Amygdala (tissue), 56 donors: ENCODE measurements around the gene CYB5D1.

ENCODE experiments used
- DNase-seq, 56 donors: peaks; one replicate each; lab custom pipeline; 2025; lab: John Stamatoyannopoulos, UW

CYB5D1 gene

GRCh38 chr17:7843257-7843535 lies 14.6 kb upstream of the CYB5D1 start:
- DNase-seq = peak in 2 of 56 donors; percentile 59 to 65

GRCh38 chr17:7843536-7844291 lies 14.1 kb upstream of the CYB5D1 start:
- peak in 41 of 56 donors; percentile 24 to 82 (median 66) for DNase-seq

GRCh38 chr17:7844292-7845154 lies 13.3 kb upstream of the CYB5D1 start:
- peak; percentile 50 to 96 (median 88) for DNase-seq

DNA sequence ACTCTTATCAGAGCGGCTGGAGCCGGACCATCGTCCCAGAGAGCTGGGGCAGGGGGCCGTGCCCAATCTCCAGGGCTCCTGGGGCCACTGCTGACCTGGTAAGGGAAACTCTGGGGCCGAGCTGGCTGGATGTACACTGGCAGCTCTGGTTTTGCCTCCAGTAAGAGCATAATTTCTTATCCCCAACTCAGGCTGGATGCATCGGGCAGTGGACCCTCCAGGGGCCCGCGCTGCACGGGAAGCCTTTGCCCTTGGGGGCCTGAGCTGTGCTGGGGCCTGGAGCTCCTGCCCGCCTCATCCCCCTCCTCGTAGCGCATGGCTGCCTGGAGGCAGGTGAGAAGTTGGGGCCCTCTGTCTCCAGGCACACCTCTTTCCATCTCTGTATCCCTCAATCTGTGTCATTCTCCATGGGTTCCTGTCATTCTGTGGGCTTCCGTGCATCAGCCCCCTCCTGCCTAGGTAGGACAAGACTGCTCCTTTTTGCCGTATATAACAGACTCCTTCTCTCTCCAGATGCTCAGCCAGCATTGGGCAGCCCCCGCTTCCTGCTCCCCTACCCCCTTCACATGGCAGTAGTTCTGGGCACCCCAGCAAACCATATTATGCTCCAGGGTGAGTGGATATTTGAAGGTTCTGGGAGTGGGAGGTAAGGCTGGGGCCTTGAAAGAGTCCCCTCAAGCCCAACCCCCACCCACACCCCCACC lies 12.3 kb upstream of the CYB5D1 start:
- DNase-seq = no peak

DNA sequence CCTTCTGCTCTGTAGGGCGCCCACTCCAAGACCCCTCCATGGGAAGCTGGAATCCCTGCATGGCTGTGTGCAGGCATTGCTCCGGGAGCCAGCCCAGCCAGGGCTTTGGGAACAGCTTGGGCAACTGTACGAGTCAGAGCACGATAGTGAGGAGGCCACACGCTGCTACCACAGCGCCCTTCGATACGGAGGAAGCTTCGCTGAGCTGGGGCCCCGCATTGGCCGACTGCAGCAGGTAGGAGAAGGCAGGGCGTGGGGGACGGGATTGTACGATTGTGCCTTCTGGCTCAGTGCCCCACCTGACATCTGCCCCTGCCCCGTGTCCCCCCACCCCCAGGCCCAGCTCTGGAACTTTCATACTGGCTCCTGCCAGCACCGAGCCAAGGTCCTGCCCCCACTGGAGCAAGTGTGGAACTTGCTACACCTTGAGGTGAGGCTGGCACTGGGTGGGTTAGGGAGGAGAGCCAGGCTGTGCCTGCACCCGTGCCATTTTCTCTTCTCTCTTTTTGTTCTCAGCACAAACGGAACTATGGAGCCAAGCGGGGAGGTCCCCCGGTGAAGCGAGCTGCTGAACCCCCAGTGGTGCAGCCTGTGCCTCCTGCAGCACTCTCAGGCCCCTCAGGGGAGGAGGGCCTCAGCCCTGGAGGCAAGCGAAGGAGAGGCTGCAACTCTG lies 11.6 kb upstream of the CYB5D1 start:
- no peak for DNase-seq

GRCh38 chr17:7846765-7847661 lies 10.8 kb upstream of the CYB5D1 start:
- no peak for DNase-seq

DNA sequence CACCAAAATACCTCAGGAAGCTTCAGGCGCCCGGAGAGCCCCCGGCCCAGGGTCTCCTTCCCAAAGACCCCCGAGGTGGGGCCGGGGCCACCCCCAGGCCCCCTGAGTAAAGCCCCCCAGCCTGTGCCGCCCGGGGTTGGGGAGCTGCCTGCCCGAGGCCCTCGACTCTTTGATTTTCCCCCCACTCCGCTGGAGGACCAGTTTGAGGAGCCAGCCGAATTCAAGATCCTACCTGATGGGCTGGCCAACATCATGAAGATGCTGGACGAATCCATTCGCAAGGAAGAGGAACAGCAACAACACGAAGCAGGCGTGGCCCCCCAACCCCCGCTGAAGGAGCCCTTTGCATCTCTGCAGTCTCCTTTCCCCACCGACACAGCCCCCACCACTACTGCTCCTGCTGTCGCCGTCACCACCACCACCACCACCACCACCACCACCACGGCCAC lies 9.6 kb upstream of the CYB5D1 start:
- DNase-seq = no peak

GRCh38 chr17:7848739-7849129 lies 9.1 kb upstream of the CYB5D1 start:
- DNase-seq = no peak

- DNase-seq = no peak
These were observed 8.6 kb upstream of the CYB5D1 start for GRCh38 chr17:7849130-7849750.

GRCh38 chr17:7849751-7850504 lies 7.9 kb upstream of the CYB5D1 start:
- DNase-seq = no peak

DNA sequence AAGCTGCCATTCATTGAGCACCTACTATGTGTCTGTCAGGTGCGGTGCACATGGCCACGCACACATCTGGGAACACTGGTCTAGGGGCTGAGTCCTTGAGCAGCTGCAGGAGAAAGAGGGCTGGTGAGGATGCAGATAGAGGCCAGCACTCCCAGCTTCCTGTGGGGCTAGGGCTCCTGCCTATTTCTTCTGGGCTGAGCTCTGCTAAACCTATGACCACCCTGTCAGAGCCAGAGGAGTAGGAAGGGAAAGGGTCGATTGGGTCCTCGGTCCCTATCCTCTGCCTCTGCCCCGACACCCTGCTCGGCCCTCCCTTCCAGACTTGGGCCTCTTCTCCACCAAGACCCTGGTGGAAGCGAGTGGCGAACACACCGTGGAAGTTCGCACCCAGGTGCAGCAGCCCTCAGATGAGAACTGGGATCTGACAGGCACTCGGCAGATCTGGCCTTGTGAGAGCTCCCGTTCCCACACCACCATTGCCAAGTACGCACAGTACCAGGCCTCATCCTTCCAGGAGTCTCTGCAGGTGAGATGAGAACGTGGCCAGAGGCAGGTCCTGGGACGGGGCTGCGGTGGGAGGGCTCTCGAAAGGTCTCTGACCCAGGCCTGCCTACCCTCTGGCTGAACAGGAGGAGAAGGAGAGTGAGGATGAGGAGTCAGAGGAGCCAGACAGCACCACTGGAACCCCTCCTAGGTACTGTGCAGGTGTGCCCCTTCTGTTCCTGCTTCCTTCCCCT lies 6.9 kb upstream of the CYB5D1 start:
- DNase-seq = no peak

- peak in 55 of 56 donors; percentile 23 to 90 (median 77) for DNase-seq
These were observed 6.2 kb upstream of the CYB5D1 start for GRCh38 chr17:7851438-7852261.

GRCh38 chr17:7852262-7852670 lies 5.5 kb upstream of the CYB5D1 start:
- DNase-seq = no peak

DNA sequence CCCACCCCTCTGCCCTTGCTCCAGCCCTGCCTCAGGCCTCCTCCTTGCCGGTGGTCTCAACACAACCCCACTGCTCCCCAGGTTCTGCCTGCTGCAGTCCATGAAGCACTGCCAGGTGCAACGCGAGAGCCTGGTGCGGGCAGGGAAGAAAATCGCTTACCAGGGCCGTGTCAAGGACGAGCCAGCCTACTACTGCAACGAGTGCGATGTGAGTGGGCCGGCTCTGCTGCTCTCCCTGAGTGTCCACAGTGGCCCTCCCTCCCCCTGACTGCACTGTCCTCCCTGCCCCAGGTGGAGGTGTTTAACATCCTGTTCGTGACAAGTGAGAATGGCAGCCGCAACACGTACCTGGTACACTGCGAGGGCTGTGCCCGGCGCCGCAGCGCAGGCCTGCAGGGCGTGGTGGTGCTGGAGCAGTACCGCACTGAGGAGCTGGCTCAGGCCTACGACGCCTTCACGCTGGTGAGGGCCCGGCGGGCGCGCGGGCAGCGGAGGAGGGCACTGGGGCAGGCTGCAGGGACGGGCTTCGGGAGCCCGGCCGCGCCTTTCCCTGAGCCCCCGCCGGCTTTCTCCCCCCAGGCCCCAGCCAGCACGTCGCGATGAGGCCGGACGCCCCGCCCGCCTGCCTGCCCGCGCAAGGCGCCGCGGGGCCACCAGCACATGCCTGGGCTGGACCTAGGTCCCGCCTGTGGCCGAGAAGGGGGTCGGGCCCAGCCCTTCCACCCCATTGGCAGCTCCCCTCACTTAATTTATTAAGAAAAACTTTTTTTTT lies 4.7 kb upstream of the CYB5D1 start:
- DNase-seq = no peak

GRCh38 chr17:7853691-7854038 lies 4.1 kb upstream of the CYB5D1 start:
- no peak for DNase-seq
